Right renal pelvis (tissue), 4 donors: ENCODE results near the gene NOCT. TPM values are rescaled to one million over a fixed set of nuclear protein-coding genes. Genes with fewer than 3 reads are reported as not detected.

Experiments
- polyA plus RNA-seq, 4 donors: library from polyadenylated mRNA; unstranded; fragments of 120-200 nt; gene quantifications; one replicate each; pipeline ENCODE4 v1.2.1, GENCODE V29; 2013; ENCODE audit not compliant: insufficient read length in 4 of 4

NOCT gene
- polyA plus RNA-seq, 4 donors, result 5.8 to 6.3 (median 6.1) TPM

Other genes with a start within 250 kb of the NOCT start
- 10 to 100 TPM; 55.4 to 70.7 (median 69.5) TPM for gene ELF2, start 161.4 kb downstream of the NOCT start, polyA plus RNA-seq